Lung (tissue), 12 donors: ENCODE measurements around the gene WNK2. TPM values are rescaled to one million over a fixed set of nuclear protein-coding genes. Genes with fewer than 3 reads are reported as not detected.

ENCODE experiments used
- ATAC-seq: fragments of 200-7000 bp; cut with Tn5 transposase; one replicate; pipeline ENCODE4 v1.9.1; 2020; ENCODE audit warnings: moderate number of reproducible peaks; ENCODE audit not compliant: insufficient read depth, low FRiP score
- DNase-seq, 3 donors: peaks; one replicate each; pipeline ENCODE4 v3.0.0-alpha.2; 2013 to 2017
- H3K27ac ChIP-seq, 2 donors: one replicate each; pipeline ENCODE4 v1.5.1; 2013; ENCODE audit warnings: mild to moderate bottlenecking in 2 of 2, moderate library complexity in 2 of 2, control low read depth in 1 of 2, inconsistent platforms in 1 of 2, low read depth in 1 of 2, low read length in 1 of 2
- H3K27me3 ChIP-seq, 3 donors: one replicate each; pipeline ENCODE4 v1.5.1; 2013; ENCODE audit warnings: low read length in 2 of 3; ENCODE audit not compliant: control insufficient read depth in 3 of 3, insufficient read depth in 3 of 3
- H3K36me3 ChIP-seq, 4 donors: one replicate each; pipeline ENCODE4 v1.5.1; 2013; ENCODE audit warnings: low read length in 4 of 4, mild to moderate bottlenecking in 1 of 4, moderate library complexity in 1 of 4; ENCODE audit not compliant: control insufficient read depth in 4 of 4, insufficient read depth in 4 of 4
- H3K4me1 ChIP-seq, 5 donors: one replicate each; pipeline ENCODE4 v1.5.1; 2013; ENCODE audit warnings: low read length in 5 of 5, mild to moderate bottlenecking in 2 of 5, moderate library complexity in 1 of 5; ENCODE audit not compliant: control insufficient read depth in 5 of 5, insufficient read depth in 5 of 5
- H3K4me3 ChIP-seq: one replicate; pipeline ENCODE4 v1.5.1; 2013; ENCODE audit warnings: mild to moderate bottlenecking, control low read depth, moderate library complexity
- H3K9ac ChIP-seq, 2 donors: one replicate each; pipeline ENCODE4 v1.5.1; 2013; ENCODE audit warnings: low read length in 2 of 2, control low read depth in 1 of 2; ENCODE audit not compliant: insufficient read depth in 1 of 2
- H3K9me3 ChIP-seq, 4 donors: one replicate each; pipeline ENCODE4 v1.5.1; 2013; ENCODE audit warnings: low read length in 3 of 4, mild to moderate bottlenecking in 1 of 4, moderate library complexity in 1 of 4; ENCODE audit not compliant: control insufficient read depth in 4 of 4, insufficient read depth in 3 of 4
- CTCF ChIP-seq: IDR thresholded peaks from 2 replicates; pipeline ENCODE4 v1.5.1; 2012; ENCODE audit warnings: mild to moderate bottlenecking; ENCODE audit errors: control extremely low read depth, extremely low read depth
- WGBS, 2 donors: extraction: QIAGEN DNeasy Blood & Tissue Kit; methylation state at CpG; one replicate each; pipeline ENCODE4 v1.1.7; 2013; 5-methylcytosine and 5-hydroxymethylcytosine counted together
- polyA plus RNA-seq, 2 donors: library from polyadenylated mRNA; stranded (reverse); fragments of 200-250 nt; gene quantifications; one replicate each; pipeline ENCODE4 v1.2.1, GENCODE V29; 2013
- total RNA-seq, 2 donors: library from RNA; depleted of rRNA in 1 of 2; stranded (reverse); fragments of >200 nt in 1 of 2; gene quantifications; one replicate each; pipeline ENCODE4 v1.2.1, GENCODE V29; 2014 to 2021
- donor health status: control.
- donor health status: control.
- donor health status: Bipolar disorder and iron deficiency.
- donor health status: healthy.
- donor health status: DM: yes; HTN: yes; CAD: no.

The WNK2 gene
- total and polyA plus RNA-seq, 4 donors = 1.00 to 8.5 (median 2.9) TPM

- DNase-seq = peak in 1 of 3 donors; percentile 10
- Histone ChIP-seq H3K9me3 (peaks cover 0 to under 1% (median 0%) of the 10 kb centered on the region in 4 donors), H3K27me3 (no peaks in the 10 kb centered on the region), H3K9ac (no peak overlapping the region), H3K4me1 (peaks cover 0 to 8% (median 2%) of the 10 kb centered on the region in 5 donors), H3K36me3 (no peaks in the 10 kb centered on the region), H3K27ac (no peak overlapping the region), H3K4me3 (no peak overlapping the region)
- 86 to 88% methylated on average over 12 of the region's 12 CpGs for WGBS, 2 donors
- no peak for ATAC-seq
- no peak for TF ChIP-seq CTCF
Measured at GRCh38 chr9:93300585-93301081, 116.7 kb downstream of the WNK2 start.

DNA sequence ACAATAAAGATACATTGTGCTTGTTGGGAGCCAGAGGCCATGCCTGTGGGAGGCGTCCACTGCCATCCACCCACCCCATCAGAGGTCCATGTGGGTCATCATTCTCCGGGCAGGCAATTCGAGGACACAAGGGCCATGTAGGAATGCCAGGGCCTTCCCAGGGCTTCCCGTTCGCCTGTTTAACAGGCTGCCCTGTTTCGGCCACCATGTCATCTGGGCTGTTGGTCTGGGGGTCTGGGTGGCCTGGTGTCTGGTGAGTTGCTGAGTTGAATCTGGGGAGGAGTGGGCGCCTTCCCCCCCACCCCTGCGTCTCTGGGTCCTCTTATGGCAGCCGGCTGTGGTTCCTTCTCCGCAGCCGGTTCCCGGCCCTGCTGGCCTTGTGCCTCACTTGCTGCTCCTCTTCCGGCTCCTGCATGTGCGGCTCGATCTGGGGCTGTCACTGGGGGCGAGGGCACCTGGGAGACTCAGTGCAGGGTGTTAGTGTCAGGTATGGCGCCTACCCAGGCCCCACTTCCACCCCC lies 117.4 kb downstream of the WNK2 start:
- Histone ChIP-seq H3K9me3 (peaks cover 0 to 2% (median 0%) of the 10 kb centered on the region in 4 donors), H3K36me3 (no peaks in the 10 kb centered on the region), H3K4me3 (no peak overlapping the region), H3K27me3 (no peaks in the 10 kb centered on the region), H3K9ac (no peak overlapping the region), H3K4me1 (peaks cover 0 to 8% (median 2%) of the 10 kb centered on the region in 5 donors), H3K27ac (no peak overlapping the region)
- no peak for TF ChIP-seq CTCF
- WGBS, 2 donors = 94 to 97% methylated on average over 17 of the region's 17 CpGs
- ATAC-seq (no peak), DNase-seq (no peak)

DNA sequence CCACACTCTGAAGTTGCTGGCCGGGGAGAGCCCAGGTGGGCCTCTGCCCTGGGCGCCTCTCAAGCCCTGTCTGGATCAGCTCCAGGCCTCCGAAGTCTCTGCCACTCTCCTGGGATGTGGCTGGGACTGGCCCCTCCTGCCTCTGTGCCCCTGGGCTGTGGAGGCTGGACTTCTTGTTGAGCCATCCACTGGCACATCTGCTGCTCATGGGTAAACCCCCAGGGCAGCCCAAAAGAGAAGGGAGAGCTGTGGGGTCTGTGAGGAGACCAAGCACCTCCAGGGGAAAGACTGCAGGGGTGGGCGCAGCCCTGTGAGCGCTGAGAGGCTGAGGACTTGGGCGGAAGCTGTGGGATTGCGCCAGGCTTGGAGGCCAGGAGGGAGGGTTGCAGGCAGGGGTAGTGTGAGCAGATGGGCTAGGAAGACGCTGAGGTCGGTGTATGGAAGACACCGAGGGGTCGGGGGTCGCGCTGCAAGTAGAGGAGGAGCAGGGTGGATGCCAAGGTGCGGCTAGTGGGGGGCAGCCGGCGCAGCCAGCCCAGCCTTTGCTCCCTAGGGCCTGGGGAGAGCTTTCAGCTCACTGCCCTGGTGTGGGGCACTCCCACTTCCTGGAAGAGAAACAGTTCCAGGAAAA lies 118.1 kb downstream of the WNK2 start:
- Histone ChIP-seq H3K27ac (no peak overlapping the region), H3K36me3 (no peaks in the 10 kb centered on the region), H3K4me1 (peaks cover 0 to 8% (median 2%) of the 10 kb centered on the region in 5 donors), H3K27me3 (no peaks in the 10 kb centered on the region), H3K4me3 (no peak overlapping the region), H3K9me3 (peaks cover 0 to 2% (median 0%) of the 10 kb centered on the region in 4 donors), H3K9ac (no peak overlapping the region)
- TF ChIP-seq CTCF = no peak
- ATAC-seq (no peak), DNase-seq (peak in 1 of 3 donors; percentile 13)
- WGBS, 2 donors = 64 to 80% methylated on average over 16 of the region's 16 CpGs
